GM18519 (cell line): Measurements from ENCODE around the gene TMIE.
"Not testable (repeated sequence)": the region's sequence is repeated elsewhere in the genome, so short reads cannot be mapped to it uniquely, and the experiment has no call there.

Experiments used
- ATAC-seq: cut with Tn5 transposase; IDR thresholded peaks from one replicate; pipeline ENCODE4 v1.9.1; 2021; ENCODE audit warnings: mild to moderate bottlenecking, moderate library complexity; ENCODE audit not compliant: unreplicated experiment, low FRiP score

Gene TMIE

DNA sequence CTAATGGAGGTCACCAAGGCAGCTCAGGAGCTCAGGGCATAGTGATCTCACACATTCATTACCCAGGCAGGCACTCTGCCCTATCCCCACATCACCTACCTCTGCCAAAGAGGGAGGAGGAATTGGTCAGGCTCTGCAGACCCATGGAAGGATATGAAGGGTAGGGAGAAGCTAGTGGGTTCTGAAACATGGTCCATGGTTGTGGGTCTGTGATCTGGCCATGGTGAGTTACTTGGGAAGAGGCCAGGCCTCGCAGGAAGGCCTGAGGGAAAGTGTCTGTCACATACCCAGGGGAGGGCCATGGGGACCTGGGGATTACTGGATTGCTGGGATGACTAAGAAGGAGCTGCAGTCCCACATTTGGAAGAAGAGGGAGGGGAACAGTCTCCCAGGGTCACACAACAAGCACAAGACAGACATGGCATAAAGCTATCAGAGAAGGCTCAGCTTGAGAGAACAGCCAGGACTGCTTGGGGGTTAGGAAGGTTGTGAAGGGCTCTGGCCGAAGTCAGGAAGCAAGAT, 17.9 kb downstream of the TMIE start:
- ATAC-seq: no peak

DNA sequence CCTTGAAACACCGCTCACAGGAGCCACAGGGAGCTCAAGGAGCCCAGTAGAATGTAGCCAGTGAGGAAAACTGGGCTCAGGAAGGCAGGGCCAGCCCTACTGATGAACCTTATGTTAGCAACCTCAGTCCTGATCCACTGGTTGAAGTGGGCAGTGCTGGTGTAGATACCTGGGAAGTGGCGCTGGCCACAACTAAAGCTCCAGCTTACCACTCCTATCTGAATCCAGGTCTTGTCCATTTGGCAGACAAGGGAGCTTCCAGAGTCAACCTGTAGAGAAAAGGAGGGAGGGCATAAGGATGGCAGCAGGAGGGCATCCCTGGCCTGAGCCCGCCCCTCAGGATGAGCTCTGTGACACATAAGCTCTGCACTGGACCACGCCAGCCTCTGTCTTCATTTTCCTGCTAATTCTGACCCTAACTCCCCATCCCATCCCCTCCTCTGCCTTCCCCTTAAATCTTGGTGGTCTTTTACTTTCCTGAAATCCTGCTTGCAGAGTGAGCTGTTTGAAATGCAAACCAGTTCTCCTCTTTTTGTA, 18.6 kb downstream of the TMIE start:
- no peak for ATAC-seq

DNA sequence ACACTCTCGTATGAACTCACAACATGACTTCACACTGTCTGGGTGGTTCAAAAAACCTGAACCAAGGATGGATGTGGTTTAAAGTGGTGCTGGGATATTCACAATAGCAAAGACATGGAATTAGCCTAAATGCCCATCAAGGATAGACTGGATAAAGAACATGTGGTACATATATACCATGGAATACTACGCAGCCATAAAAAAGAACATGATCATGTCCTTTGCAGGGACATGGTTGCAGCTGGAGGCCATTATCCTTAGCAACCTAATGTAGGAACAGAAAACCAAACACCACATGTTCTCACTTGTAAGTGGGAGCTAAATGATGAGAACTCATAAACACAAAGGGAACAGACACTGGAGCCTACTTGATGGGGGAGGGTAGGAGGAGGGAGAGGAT, 19.8 kb downstream of the TMIE start:
- ATAC-seq: no peak

DNA sequence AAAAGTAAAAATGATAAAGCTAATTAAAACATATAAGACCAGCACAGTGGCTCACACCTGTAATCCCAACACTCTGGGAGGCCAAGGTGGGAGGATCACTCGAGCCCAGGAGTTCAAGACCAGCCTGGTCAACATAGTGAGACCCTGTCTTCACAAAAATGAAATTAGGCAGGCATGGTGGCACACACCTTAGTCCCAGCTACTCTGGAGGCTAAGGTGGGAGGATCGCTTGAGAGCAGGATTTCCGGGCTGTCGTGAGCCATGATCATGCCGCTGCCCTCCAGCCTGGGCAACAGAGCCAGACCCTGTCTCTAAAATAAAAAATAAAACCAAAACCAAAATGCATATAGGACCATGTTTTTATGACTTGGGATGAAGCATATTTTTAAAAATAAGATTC, 21.3 kb downstream of the TMIE start:
- ATAC-seq: no peak

DNA sequence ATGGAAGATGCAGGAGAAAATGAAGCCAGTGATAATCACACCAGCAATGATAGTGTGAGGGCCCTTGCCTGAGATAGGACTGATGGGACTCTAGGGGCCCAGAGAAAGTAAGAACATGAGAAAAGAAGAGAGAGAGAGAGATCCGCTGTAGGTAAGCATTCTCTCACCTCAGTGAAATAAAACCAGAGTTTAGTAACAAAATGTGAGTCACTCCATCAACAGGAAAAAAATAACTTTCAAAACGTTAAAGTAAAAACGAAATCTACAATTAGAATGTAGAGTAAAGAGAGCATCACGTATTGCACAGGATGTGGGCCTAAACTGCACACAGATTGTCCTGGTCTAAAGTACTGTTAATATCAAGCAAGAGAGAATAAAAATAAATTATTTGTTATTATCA, 23.2 kb downstream of the TMIE start:
- no peak for ATAC-seq

DNA sequence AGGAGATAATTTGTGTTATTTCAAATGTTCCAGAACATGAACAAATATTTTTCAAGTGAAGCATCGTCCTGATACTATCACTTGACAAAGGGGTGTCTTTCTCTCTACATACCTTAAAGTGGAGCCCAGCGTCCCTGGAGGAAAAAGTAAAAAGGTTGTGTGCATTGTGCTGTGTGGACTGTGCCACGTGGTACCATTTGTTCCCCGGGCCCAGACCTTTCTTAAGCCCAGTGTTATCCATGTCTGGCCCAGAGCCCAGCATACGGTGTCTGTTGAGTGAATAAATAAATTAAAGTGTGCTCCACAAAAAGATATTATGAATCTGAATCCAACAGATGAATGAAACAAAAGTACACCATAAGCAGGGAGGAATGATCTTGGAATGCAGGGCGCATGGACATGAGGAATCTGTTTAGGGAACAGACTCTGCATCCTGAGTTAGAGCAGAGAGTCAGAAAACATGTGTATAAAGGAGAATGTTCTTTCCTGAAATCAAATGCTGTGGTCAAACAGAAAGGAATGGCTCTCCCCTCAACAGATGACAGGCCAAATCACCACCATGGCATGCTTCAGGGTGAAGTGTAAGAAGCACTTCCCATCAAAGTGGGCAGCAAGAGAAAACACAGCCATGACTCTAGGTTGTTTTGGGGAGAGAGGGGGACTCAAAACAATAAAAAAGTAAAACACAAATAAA, 24.6 kb downstream of the TMIE start:
- ATAC-seq: no peak

DNA sequence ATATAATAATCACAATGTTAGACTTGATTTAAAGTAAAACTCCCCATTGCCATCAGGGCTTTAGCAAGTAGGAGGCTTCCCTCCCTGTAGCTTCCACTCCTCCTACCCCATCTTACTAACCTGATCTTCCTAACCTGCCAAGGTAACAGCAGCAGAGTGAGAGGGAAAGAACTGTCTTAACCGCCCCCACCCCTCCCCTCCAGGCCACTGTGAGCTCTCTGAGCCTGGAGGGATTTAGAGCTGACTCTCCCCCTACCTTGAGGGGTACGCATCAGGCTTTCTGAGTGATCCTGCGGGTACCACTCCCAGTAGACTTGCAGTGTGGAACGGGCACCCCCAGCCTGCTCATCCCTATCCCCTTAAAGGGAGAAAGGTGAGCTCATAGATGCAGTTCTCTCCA, 27.8 kb downstream of the TMIE start:
- ATAC-seq: no peak

DNA sequence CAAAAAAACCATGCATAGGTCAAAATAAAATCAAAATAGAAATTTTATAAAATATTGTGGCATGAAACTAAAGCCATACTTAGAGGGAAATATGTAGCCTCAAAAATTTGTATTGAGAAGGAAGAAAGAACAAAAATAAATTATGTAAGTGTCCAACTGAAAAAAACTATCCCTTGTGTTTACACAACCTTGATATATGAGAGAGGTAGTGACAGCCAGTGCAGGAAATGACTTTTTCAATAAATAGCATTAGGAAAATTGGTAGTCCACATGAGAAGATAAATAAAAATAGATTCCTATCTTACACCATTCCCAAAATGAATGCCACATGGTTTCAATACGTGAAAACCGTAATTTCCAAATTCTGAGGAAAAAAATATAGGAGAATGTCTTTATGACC, 29.6 kb downstream of the TMIE start:
- no peak for ATAC-seq

DNA sequence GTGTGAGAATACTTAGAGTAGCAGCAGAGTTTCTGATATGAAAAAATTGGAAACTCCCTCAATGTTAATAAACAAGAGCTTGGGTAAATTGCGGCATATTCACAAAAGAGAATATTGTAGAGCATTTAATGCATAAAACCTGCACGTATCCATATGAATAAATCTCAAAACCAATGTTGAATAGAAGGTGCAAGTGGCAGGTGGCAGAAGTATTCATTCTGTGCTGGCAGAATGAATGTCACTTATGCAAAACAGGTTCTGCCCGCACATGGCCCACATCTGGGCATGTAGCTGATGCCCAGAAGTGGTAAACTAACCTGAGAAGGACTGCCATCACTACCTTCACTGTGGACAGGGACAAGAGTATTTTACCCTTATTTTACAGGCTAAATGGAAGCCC, 30.6 kb downstream of the TMIE start:
- no peak for ATAC-seq

DNA sequence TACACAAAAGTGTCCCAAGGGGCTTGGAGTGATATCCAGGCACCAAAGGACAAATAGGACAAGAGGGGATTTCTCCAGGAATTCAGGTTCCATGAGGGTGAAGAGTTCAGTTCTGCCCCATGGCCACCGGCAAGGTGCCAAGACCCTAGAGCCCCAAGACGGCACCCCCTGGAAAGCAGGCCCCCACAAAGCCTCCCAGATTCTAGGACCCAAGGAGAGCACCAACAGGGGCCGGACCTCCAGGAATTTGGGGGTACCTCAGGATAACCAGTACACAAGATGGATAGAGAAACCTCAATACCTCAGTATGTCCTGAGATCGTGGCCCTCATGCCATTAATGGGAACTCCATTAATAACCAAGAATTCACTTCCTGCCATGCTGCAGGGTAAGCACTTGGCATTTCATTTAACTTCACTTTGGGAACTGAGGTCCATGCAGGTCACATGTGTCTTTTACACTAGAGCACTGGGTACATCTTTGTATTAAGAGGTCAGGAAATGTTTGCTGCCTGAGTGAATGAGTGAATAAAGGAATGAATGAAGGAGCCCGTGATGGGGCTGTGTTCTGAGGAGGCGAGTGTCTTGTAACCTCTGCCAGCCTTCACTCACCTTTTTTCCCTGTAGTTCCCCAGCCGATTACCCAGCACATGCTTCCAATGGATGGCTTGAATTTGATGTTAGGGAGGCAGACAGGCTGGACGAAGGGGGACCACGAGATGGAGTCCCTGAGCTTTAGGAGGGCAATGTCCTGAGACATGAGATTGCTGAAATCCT, 32.0 kb downstream of the TMIE start:
- ATAC-seq: no peak

DNA sequence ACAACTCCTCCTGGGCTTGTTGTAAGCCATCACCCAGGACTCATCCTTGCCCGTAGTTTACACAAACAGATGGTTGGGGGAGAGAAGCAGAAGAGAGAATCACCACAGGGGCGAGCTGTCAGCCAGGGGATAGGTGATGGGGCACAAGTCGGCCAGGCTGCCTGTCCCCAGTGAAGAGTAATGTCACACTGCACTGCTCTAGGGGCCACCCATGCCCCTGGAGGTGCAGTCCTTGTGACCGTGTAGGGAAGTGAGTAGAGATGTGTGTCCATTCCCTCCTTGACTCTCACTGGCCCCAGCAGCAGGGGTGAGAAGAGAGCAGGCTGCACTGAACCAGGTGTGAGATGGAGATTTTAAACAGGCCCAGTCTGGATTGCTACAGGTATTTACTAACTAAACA, 33.6 kb downstream of the TMIE start:
- ATAC-seq: no peak

DNA sequence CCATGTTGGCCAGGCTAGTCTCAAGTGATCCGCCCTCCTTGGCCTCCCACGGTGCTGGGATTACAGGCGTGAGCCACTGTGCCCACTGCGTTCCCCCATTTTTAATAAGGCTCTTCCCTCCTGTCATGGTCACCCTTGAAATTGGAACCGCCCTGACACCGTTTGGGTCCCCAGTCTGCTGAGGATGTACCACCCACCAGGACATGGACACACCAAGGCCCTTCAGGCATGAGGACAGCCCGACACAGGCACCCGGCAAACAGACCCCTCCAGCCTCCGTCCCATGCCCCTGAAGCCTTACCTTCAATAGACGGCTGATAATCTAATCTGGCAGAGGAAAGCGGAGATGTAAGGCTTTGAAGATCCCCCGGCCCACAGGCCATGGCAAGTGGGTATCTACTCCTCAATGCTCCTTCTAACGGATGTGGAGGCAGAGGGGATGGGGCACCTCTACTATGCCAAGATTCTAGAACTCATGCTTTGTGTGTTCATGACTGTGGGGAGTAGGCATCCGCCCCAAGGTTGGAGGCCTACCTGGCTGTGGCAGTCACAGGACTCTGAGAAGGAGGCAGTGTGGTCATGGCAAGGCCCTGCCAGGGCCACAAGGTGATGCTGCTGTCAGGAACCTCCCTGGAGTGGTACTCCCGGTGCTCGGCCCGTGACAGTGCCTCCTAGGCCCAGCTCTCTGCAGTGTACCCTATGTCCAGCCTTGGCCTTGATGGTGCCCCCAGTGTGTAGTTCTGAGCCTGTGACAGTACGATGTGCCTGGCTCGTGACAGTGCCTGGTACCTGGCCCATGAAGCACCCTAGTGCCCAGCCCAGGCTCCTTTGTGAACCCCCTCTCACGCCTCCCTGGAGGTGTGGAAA, 35.0 kb downstream of the TMIE start:
- ATAC-seq: no peak

DNA sequence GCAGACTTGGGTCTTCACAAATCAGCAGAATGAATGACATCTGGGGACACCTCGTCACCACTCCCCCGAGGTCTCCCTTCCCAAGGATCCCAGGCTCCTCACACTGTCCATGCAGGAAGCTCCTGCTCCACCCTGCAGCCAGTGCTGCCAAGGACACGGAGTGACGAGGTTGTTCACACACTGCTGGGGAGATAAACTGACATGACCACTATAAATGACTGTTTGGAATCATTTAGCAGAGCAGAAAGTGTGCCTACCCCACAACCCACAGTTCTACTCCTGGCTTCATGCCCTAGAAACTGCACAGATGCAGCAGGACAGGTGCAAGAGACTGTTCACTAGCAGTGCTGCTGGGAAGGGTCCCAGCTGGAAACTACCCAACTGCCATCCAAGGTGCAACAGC, 36.1 kb downstream of the TMIE start:
- ATAC-seq: no peak

DNA sequence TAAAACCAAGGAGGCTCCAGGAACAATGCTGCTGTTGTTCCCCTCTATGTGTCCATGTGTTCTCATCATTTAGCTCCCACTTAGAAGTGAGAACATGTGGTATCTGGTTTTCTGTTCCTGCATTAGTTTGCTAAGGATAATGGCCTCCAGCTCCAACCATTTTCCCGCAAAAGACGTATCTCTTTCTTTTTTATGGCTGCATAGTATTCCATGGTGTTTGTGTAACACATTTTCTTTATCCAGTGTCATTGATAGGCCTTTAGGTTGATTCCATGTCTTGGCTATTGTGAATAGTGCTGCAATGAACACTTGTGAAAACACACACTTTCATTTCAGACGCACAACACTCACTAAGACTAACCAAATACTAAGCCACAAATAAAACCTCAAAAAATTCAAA, 38.4 kb downstream of the TMIE start:
- not testable (repeated sequence) for ATAC-seq

DNA sequence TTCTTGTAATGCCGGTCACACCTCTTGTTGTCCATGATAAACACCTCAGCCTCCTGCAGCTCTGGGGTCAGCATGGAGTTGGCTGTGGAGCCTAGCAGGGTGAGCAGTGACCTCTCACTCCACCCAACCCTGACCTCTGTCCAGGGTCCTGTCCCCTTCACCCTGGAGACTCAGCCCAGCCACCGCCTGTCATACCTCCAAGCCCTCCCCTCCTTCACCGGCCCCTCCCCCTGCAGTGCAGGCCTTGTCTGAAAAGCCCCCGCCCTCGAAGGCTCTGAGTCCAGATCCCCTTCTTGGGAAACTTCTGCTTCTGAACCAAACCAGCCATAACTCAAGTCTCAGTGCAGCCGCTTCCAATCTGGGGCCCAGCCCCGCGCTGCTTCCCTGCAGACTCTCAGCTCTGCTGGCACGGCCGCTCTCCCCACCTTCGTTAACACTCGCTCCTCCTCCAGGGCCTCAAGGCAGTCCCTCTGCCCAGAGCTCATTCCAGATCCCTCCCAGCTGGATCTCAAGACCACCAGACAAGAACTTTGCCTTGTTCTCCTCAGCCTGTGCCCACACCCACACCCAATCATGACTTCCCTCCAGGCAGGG, 41.9 kb downstream of the TMIE start:
- no peak for ATAC-seq

DNA sequence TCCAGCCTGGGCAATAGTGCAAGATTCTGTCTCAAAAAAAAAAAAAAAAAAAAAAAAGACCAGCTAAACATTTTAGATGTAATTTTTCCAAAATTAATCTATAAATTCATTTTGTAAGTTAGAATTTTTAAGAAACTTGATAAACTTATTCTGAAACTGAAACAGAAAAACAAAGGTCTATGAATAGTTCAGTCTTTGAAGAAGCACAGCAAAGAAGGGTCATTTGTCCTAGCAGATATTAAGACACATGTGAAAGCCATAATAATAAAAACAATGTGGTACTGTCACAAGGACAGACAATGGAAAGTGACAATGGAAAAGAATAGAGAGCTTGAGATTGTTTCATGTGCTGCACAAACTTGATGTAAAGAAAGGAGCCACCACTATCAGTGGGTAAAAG, 45.5 kb downstream of the TMIE start:
- no peak for ATAC-seq

DNA sequence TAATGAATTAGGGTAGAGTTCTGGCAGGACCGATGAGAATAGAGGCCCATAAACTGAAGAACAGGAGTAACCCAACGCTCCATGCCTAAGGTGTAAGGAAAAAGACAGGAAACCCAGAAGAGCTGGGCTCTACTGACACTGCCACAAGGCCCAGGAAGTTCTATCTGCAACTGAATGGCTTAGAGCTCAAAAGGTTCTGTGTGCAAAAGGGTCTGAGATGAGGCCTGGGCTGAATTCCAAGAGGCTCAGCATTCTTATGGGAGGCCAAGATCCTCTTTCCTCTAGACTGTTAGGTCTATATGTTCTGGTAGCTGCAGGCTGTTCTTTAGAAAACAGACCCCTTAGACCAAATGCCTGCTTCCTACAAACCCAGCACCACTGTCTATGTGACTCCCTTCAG, 47.0 kb downstream of the TMIE start:
- no peak for ATAC-seq

DNA sequence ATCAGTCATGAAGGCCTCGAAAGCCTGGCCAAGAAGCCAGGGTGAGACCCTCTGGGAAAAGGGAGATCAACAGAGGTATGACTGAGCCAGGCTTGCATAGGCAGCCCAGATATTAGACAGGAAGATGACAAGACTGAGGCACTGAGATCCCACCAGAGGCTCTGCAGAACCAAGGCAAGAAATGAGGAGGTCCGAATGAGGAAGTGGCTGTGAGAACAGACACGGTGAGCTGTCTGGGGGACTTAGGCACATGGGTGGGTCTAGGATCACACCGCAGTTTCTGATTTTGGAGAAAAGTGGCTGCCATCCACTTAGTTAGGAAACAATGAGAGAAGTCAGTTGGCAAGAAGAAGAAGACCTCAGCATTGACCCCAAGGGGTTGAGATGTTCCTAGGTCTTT, 47.9 kb downstream of the TMIE start:
- ATAC-seq: no peak

DNA sequence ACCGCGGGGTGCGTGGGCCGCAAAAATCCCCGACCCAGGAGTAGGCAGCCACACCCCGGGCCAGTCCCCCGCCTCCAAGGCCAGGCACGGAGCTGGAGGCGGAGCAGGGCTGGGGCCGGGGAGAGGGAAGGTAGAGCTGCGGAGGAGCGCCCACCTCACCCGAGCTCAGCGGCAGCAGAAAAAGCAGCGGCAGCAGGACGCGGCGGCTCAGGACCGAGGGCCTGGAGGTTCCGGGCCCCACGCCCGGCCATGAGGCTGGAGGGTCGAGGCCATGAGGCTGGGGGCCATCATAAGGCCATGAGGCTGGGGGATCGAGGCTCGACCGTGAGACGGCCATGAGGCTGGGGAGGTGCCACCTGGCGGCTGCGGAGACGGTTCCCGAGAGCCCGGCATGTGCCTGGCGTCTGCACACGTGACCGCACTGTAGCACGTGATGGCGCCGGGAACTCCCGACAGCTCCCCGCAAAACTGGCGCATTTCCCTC, 49.4 kb downstream of the TMIE start:
- ATAC-seq: no peak

DNA sequence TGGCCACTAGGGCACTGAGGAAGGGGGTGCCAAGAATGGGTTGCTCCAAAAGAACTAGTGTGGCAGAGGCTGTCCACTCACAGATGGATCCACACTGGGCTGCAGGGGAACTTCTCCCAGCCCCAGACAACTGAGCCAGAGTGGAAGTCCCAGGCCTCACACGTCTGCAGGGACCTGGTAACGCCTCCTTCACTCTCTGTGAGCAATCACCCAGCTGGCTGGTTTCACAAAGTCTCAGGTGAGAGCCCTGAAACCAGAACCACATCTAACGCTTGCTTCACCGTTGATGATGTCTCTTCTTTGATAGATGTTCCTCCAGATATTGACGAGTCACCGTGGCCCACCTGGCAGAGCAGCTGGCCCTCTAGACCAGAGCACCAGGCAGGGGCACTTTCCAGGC, 51.9 kb downstream of the TMIE start:
- ATAC-seq: not testable (repeated sequence)
